Mesothelial cell of epicardium (in vitro differentiated cells): ENCODE data around the gene CERCAM. TPM values are rescaled to one million over a fixed set of nuclear protein-coding genes. Genes with fewer than 3 reads are reported as not detected.

ENCODE experiments used
- DNase-seq, 2 experiments: peaks; one replicate each; pipeline ENCODE4 v3.0.0; 2021; ENCODE audit warnings: low spot score in 2 of 2; ENCODE audit not compliant: unreplicated experiment in 2 of 2
- H3K27ac Mint-ChIP-seq: 2 replicates; pipeline ENCODE4 v1.8.0; 2021; ENCODE audit warnings: mixed read lengths
- H3K27me3 Mint-ChIP-seq: 2 replicates; pipeline ENCODE4 v1.8.0; 2021; ENCODE audit warnings: low read depth, mixed read lengths
- H3K36me3 Mint-ChIP-seq: 2 replicates; pipeline ENCODE4 v1.8.0; 2021; ENCODE audit warnings: mixed read lengths
- H3K4me1 Mint-ChIP-seq: 2 replicates; pipeline ENCODE4 v1.8.0; 2021; ENCODE audit warnings: mixed read lengths
- H3K4me3 Mint-ChIP-seq: 2 replicates; pipeline ENCODE4 v1.8.0; 2021; ENCODE audit warnings: mild to moderate bottlenecking, moderate library complexity, mixed read lengths
- H3K9me3 Mint-ChIP-seq: 2 replicates; pipeline ENCODE4 v1.8.0; 2021; ENCODE audit warnings: mixed read lengths
- CTCF ChIP-seq: fragments of 200-600 bp; sonication (generic); IDR thresholded peaks from one replicate; pipeline ENCODE4 v1.5.0; 2021; ENCODE audit warnings: antibody characterized with exemption; ENCODE audit not compliant: unreplicated experiment
- total RNA-seq: library from RNA; stranded (reverse); gene quantifications from 3 replicates; pipeline ENCODE4 v1.2.1, GENCODE V29; 2021

The CERCAM gene
- total RNA-seq, 1 donor from 2014 or later: 141 TPM

GRCh38 chr9:128375865-128376264 is 44.8 kb upstream of the CERCAM start:
- Mint-ChIP-seq H3K4me1 (peaks cover 21% of the 10 kb centered on the region), H3K9me3 (no peaks in the 10 kb centered on the region), H3K4me3 (no peak overlapping the region), H3K27me3 (no peaks in the 10 kb centered on the region), H3K36me3 (peaks cover 8% of the 10 kb centered on the region), H3K27ac (no peak overlapping the region)
- no peak for DNase-seq
- TF ChIP-seq CTCF: no peak

DNA sequence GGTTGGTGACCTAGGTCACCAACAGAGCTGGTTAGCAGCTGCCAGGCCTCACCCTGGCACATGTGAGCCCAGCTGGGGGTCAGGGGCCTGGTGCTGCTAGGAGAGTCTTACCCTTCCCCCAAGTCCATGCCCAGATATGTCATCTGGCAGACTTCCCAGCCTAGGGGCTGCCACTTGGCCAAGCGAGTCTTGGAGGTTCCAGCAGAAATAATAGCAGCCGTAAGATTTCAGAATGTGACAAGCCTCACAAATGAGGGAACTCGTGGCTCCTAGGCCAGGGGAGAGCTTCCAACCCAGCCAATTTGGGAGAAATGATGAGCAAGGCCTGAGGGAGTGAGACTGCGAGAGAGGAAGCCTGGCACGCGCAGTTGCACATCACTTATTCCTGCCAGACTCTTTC is 38.4 kb upstream of the CERCAM start:
- DNase-seq: no peak
- no peak overlapping the region for H3K4me3 Mint-ChIP-seq
- H3K36me3 Mint-ChIP-seq: peaks cover 12% of the 10 kb centered on the region
- no peaks in the 10 kb centered on the region for H3K27me3 Mint-ChIP-seq
- H3K27ac Mint-ChIP-seq: no peak overlapping the region
- H3K4me1 Mint-ChIP-seq: no peaks in the 10 kb centered on the region
- no peak for TF ChIP-seq CTCF
- no peaks in the 10 kb centered on the region for H3K9me3 Mint-ChIP-seq

- no peak overlapping the region for H3K4me3 Mint-ChIP-seq
These were observed 37.5 kb upstream of the CERCAM start for GRCh38 chr9:128383007-128383753.

DNA sequence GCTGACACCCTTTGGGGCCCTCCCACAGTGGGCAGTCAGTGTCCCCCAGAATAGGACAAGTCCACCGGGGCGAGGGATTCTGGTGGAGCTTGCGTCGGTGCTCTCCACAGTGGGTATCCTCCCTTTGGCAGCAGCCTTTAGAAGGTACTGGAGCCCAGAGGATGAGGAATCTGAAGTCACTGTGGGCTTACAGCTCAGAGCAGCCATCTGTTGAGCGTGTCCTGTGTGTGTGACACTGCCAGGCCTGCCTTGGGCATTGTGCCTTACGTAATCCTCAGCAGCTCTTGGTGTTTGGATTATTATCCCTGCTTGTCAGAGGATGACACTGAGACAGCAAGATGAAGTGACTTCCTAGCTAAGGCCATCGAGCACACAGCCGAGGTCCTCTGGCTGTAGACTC is 36.9 kb upstream of the CERCAM start:
- H3K4me3 Mint-ChIP-seq: no peak overlapping the region
- no peaks in the 10 kb centered on the region for H3K27me3 Mint-ChIP-seq
- DNase-seq: no peak

More at GRCh38 chr9:128383007-128383753, 37.5 kb upstream of the CERCAM start:
- Mint-ChIP-seq H3K27ac (no peak overlapping the region), H3K9me3 (no peaks in the 10 kb centered on the region), H3K4me1 (no peaks in the 10 kb centered on the region), H3K27me3 (no peaks in the 10 kb centered on the region), H3K36me3 (peaks cover 12% of the 10 kb centered on the region)
- no peak for DNase-seq
- TF ChIP-seq CTCF: no peak

DNA sequence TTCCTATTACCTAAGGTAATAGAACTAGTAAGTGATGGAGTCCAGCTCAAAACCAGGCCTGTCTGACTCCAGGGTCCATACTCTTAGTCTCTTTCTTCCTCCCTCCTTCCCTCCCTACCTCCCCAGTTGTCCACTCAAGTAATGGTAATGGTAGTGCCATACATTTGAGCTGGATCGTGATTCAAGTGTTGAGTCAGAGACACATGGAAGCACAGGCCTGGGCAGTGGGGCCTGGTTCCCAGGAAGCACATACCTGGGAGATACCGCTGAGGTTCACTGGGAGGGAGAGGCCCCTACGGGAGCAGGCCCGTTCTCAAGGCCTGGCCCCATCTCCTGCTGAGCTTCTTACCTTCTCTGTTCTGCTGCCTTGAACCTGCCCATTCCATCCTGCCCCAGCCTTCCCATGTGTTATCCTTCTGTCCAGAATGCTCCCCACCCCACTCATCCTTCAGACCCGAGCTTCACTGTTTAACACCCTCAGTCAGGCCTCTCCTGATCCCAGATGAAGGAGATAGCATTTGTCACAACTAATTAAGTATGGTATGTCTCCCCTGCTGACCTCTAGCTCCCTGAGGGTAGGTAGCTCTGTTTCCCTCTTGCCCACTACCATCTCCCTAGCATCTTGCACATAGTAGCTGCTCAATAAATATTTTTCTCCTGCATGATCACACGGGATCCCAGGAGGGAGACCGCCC is 35.7 kb upstream of the CERCAM start:
- Mint-ChIP-seq H3K4me3 (no peak overlapping the region), H3K4me1 (no peaks in the 10 kb centered on the region), H3K27me3 (peaks cover 5% of the 10 kb centered on the region), H3K36me3 (peaks cover 8% of the 10 kb centered on the region), H3K27ac (no peak overlapping the region), H3K9me3 (no peaks in the 10 kb centered on the region)
- DNase-seq: no peak
- TF ChIP-seq CTCF: no peak

More for the DNA sequence above, 36.9 kb upstream of the CERCAM start:
- H3K27ac Mint-ChIP-seq: no peak overlapping the region
- H3K36me3 Mint-ChIP-seq: peaks cover 9% of the 10 kb centered on the region
- TF ChIP-seq CTCF: no peak
- no peaks in the 10 kb centered on the region for H3K4me1 Mint-ChIP-seq
- no peaks in the 10 kb centered on the region for H3K9me3 Mint-ChIP-seq
